Endothelial cell of umbilical vein (primary cell): ENCODE data around the gene ATAD2B. TPM values are rescaled to one million over a fixed set of nuclear protein-coding genes. Genes with fewer than 3 reads are reported as not detected.

Experiments
- BruUV-seq: library from RNA; stranded (reverse); fragments of 400-500 nt; replicated peaks from 2 replicates; lab custom pipeline; 2021; lab: Mats Ljungman, UMichigan
- CTCF ChIA-PET: fragments of 300-600, 350-600 bp; sonication (Branson Sonifier 250); formaldehyde crosslinking; loops from one replicate; lab custom pipeline; 2021; ENCODE audit warnings: antibody characterized with exemption, inconsistent platforms; lab: Charles Lee
- POLR2A ChIA-PET: fragments of 300-600, 350-600 bp; sonication (Branson Sonifier 250); formaldehyde crosslinking; loops from one replicate; lab custom pipeline; 2021; ENCODE audit warnings: antibody characterized with exemption, inconsistent platforms; lab: Charles Lee
- DNase-seq: peaks from one replicate; pipeline ENCODE4 v3.0.0-alpha.2; 2011; ENCODE audit warnings: low read depth, low spot score
- FAIRE-seq: peaks from 2 replicates; lab custom pipeline; 2011; peaks lifted over from hg19 to GRCh38; lab: Jason Lieb, UNC
- H2AFZ ChIP-seq: 2 replicates; pipeline ENCODE4 v1.6.0; 2012; ENCODE audit warnings: low read depth, low read length, control low read depth, inconsistent platforms
- H3K27ac ChIP-seq: 2 replicates; pipeline ENCODE4 v1.5.1; 2011; ENCODE audit warnings: low read depth, mild to moderate bottlenecking, control low read depth, low read length, moderate library complexity; ENCODE audit not compliant: insufficient read depth
- H3K27me3 ChIP-seq, 2 experiments: 2 replicates each; pipeline versions ENCODE4 v1.6.0 to v1.6.1; 2011; ENCODE audit warnings: low read length in 2 of 2, mixed read lengths in 1 of 2; ENCODE audit not compliant: control insufficient read depth in 2 of 2, insufficient read depth in 2 of 2
- H3K36me3 ChIP-seq, 2 experiments: 2 replicates in 1 of 2; 3 replicates in 1 of 2; pipeline ENCODE4 v1.5.1; 2011; ENCODE audit warnings: low read length in 2 of 2, mild to moderate bottlenecking in 1 of 2, moderate library complexity in 1 of 2; ENCODE audit not compliant: control insufficient read depth in 2 of 2, insufficient read depth in 2 of 2; ENCODE audit errors: extremely low read depth in 1 of 2
- H3K4me1 ChIP-seq: 3 replicates; pipeline ENCODE4 v1.5.1; 2011; ENCODE audit warnings: mild to moderate bottlenecking, low read length; ENCODE audit not compliant: control insufficient read depth, insufficient read depth; ENCODE audit errors: extremely low read depth
- H3K4me2 ChIP-seq: 2 replicates; pipeline ENCODE4 v1.6.1; 2011; ENCODE audit warnings: low read length, control low read depth, mixed read lengths; ENCODE audit not compliant: insufficient read depth
- H3K4me3 ChIP-seq, 3 experiments: fragments of 200-600 bp in 1 of 3; sonication (generic), shearing (Covaris generic) in 1 of 3; replicated peaks in 1 of 3; 2 replicates each; pipeline ENCODE4 v1.5.1; 2011 to 2016; ENCODE audit warnings: control low read depth in 3 of 3, low read length in 3 of 3, mild to moderate bottlenecking in 2 of 3, inconsistent platforms in 1 of 3, low read depth in 1 of 3, moderate library complexity in 1 of 3; ENCODE audit not compliant: insufficient read depth in 1 of 3
- H3K79me2 ChIP-seq: 2 replicates; pipeline ENCODE4 v1.6.0; 2012; ENCODE audit warnings: low read length, inconsistent platforms; ENCODE audit not compliant: control insufficient read depth, insufficient read depth
- H3K9ac ChIP-seq: replicated peaks from 2 replicates; pipeline ENCODE3; 2011; ENCODE audit warnings: low read length, control low read depth; ENCODE audit not compliant: insufficient read depth; ENCODE audit errors: extremely low read depth
- H3K9me1 ChIP-seq: replicated peaks from 3 replicates; pipeline ENCODE4 v1.6.0; 2011; ENCODE audit warnings: mild to moderate bottlenecking, low read length; ENCODE audit not compliant: control insufficient read depth, insufficient read depth; ENCODE audit errors: extremely low read depth
- H3K9me3 ChIP-seq: replicated peaks from 2 replicates; pipeline ENCODE4 v1.5.1; 2012; ENCODE audit warnings: low read length, inconsistent platforms; ENCODE audit not compliant: control insufficient read depth, insufficient read depth
- H4K20me1 ChIP-seq: replicated peaks from 2 replicates; pipeline ENCODE3; 2011; ENCODE audit warnings: mild to moderate bottlenecking, low read length; ENCODE audit not compliant: control insufficient read depth, insufficient read depth; ENCODE audit errors: extremely low read depth
- CTCF ChIP-seq, 2 donors: IDR thresholded peaks; 1 replicate in 1 of 2; 2 replicates in 1 of 2; pipeline ENCODE4 v1.5.1; 2011; ENCODE audit warnings: low read length in 2 of 2, mild to moderate bottlenecking in 2 of 2, moderate library complexity in 2 of 2, control low read depth in 1 of 2, inconsistent platforms in 1 of 2, low read depth in 1 of 2; ENCODE audit not compliant: insufficient read depth in 1 of 2; ENCODE audit errors: extremely low read depth in 1 of 2
- EZH2 ChIP-seq: IDR thresholded peaks from 2 replicates; pipeline ENCODE4 v1.6.1; 2012; ENCODE audit warnings: borderline replicate concordance, low read depth, mild to moderate bottlenecking, moderate library complexity, low read length, inconsistent platforms; ENCODE audit not compliant: severe bottlenecking
- FOS ChIP-seq: IDR thresholded peaks from 2 replicates; pipeline ENCODE4 v1.6.1; 2011; ENCODE audit warnings: mild to moderate bottlenecking, low read length, moderate library complexity, borderline replicate concordance; ENCODE audit not compliant: insufficient read depth
- GATA2 ChIP-seq: IDR thresholded peaks from 2 replicates; pipeline ENCODE4 v1.7.0; 2011; ENCODE audit warnings: low read depth, mild to moderate bottlenecking, moderate library complexity, mixed read lengths, low read length; ENCODE audit not compliant: insufficient read length, insufficient read depth
- JUN ChIP-seq: IDR thresholded peaks from 2 replicates; pipeline ENCODE4 v1.6.1; 2011; ENCODE audit warnings: borderline replicate concordance, low read depth; ENCODE audit not compliant: insufficient read length, insufficient read depth
- MAX ChIP-seq: IDR thresholded peaks from 2 replicates; pipeline ENCODE4 v1.6.1; 2011; ENCODE audit not compliant: insufficient read depth, insufficient read length
- MYC ChIP-seq: IDR thresholded peaks from one replicate; pipeline ENCODE4 v1.6.1; 2011; ENCODE audit warnings: mild to moderate bottlenecking, low read depth, low read length
- POLR2A ChIP-seq: IDR thresholded peaks from 2 replicates; pipeline ENCODE4 v1.6.1; 2012; ENCODE audit warnings: low read depth, mild to moderate bottlenecking, control low read depth, low read length
- POLR2AphosphoS5 ChIP-seq: IDR thresholded peaks from 2 replicates; pipeline ENCODE4 v1.6.1; 2012; ENCODE audit warnings: low read depth, mild to moderate bottlenecking, control low read depth, low read length, moderate library complexity; ENCODE audit not compliant: insufficient read depth
- dilution Hi-C: fragments of 300-500 bp; cut with MboI; formaldehyde crosslinking; loops from one replicate; pipeline ENCODE4 v1.15.0; 2019; ENCODE audit warnings: low sequenced_read_pairs; ENCODE audit not compliant: extremely low pct_ligation_motif_present
- intact Hi-C: fragments of 100-400 bp; cut with micrococcal nuclease; formaldehyde crosslinking; loops from one replicate; pipeline ENCODE4 v1.10.0; 2022
- polyA plus RNA-seq, 4 experiments: library from polyadenylated mRNA; depleted of rRNA in 3 of 4; stranded (reverse) in 3 of 4; unstranded in 1 of 4; fragments of >200 nt; gene quantifications; 2 replicates each; pipeline versions ENCODE4 v1.2.1 to v1.2.3, GENCODE V29; 2011 to 2012; ENCODE audit warnings: missing spikeins in 1 of 4
- total RNA-seq: library from RNA; stranded (reverse); gene quantifications from 2 replicates; pipeline ENCODE4 v1.2.3, GENCODE V29; 2021

The ATAD2B gene
- total and polyA plus RNA-seq, 2 donors (not counting 3 experiments of a cell fraction or from before 2014, with no cell fraction given) = 2.5 to 19.1 TPM

- no TSS peak for BruUV-seq
- H3K4me1 ChIP-seq = no peaks in the 10 kb centered on the region
- FAIRE-seq (no peak), DNase-seq (no peak)
- no peaks in the 10 kb centered on the region for H3K27me3 ChIP-seq
- no peaks in the 10 kb centered on the region for H3K79me2 ChIP-seq
- no peak overlapping the region for H3K4me2 ChIP-seq
- no peaks in the 10 kb centered on the region for H3K9me3 ChIP-seq
- dilution Hi-C loops = no loop called here
- no peak for TF ChIP-seq CTCF (IDR thresholded peaks at IDR 0.05; ENCODE audit: extremely low read depth in 1 of 2, insufficient read depth in 1 of 2, low read depth in 1 of 2, low read length in 2 of 2)
- TF ChIP-seq FOS = no peak
- TF ChIP-seq EZH2 = no peak
- no peaks in the 10 kb centered on the region for H3K9me1 ChIP-seq
- H3K36me3 ChIP-seq = no peaks in the 10 kb centered on the region
- POLR2A ChIA-PET = no interaction called here
- CTCF ChIA-PET = interaction anchor here (0.6 kb wide), 1 partner anchor 283 kb away, joined by 3 read pairs; no protein-coding TSS in a partner anchor
- no peak overlapping the region for H2AFZ ChIP-seq
- no peak overlapping the region for H3K27ac ChIP-seq
- no peak overlapping the region for H3K4me3 ChIP-seq
- intact Hi-C loops = no loop called here
- H4K20me1 ChIP-seq = no peaks in the 10 kb centered on the region
- H3K9ac ChIP-seq = no peak overlapping the region
Measured at GRCh38 chr2:23718931-23719700, 207.8 kb downstream of the ATAD2B start.

GRCh38 chr2:23713351-23713750 is 213.6 kb downstream of the ATAD2B start:
- Histone ChIP-seq H3K27me3 (no peaks in the 10 kb centered on the region), H3K36me3 (peaks cover 0 to 2% of the 10 kb centered on the region in 2 experiments), H3K9me1 (no peaks in the 10 kb centered on the region), H3K79me2 (no peaks in the 10 kb centered on the region), H3K4me3 (no peak overlapping the region), H3K4me2 (no peak overlapping the region), H3K4me1 (no peaks in the 10 kb centered on the region), H3K27ac (no peak overlapping the region), H3K9ac (no peak overlapping the region), H3K9me3 (no peaks in the 10 kb centered on the region), H2AFZ (no peak overlapping the region), H4K20me1 (no peaks in the 10 kb centered on the region)
- intact Hi-C loops = no loop called here
- no peak for DNase-seq
- CTCF ChIA-PET = no interaction called here
- no peak for TF ChIP-seq POLR2AphosphoS5
- no peak for TF ChIP-seq EZH2
- no peak for TF ChIP-seq GATA2
- TF ChIP-seq JUN = no peak
- no peak for TF ChIP-seq POLR2A
- TF ChIP-seq MYC = no peak
- no peak for TF ChIP-seq FOS
- TF ChIP-seq MAX = no peak
- TF ChIP-seq CTCF (IDR thresholded peaks at IDR 0.05; ENCODE audit: extremely low read depth in 1 of 2, insufficient read depth in 1 of 2, low read depth in 1 of 2, low read length in 2 of 2) = no peak
- no TSS peak for BruUV-seq
- FAIRE-seq = no peak
- POLR2A ChIA-PET = no interaction called here
- dilution Hi-C loops = no loop called here
